SJSA1 (cell line): ENCODE measurements around the gene PHLDB3. TPM values are rescaled to one million over a fixed set of nuclear protein-coding genes. Genes with fewer than 3 reads are reported as not detected.

Experiments used
- DNase-seq, 2 experiments: peaks; one replicate each; pipeline ENCODE4 v3.0.0-alpha.2; 2015 to 2020; ENCODE audit warnings: low spot score in 2 of 2, low read depth in 1 of 2
- H3K27ac ChIP-seq: fragments of 250-450 bp; sonication (Bioruptor Pico); 2 replicates; pipeline ENCODE4 v1.5.1; 2020; ENCODE audit warnings: mild to moderate bottlenecking, moderate library complexity
- H3K27me3 ChIP-seq: fragments of 250-450 bp; sonication (Bioruptor Pico); replicated peaks from 2 replicates; pipeline ENCODE4 v1.5.1; 2020; ENCODE audit warnings: mild to moderate bottlenecking, moderate library complexity
- H3K36me3 ChIP-seq: fragments of 250-450 bp; sonication (Bioruptor Pico); 2 replicates; pipeline ENCODE4 v1.5.1; 2020; ENCODE audit warnings: mild to moderate bottlenecking
- H3K4me1 ChIP-seq: fragments of 250-450 bp; sonication (Bioruptor Pico); replicated peaks from 2 replicates; pipeline ENCODE4 v1.6.1; 2021; ENCODE audit warnings: mild to moderate bottlenecking
- H3K4me3 ChIP-seq: fragments of 250-450 bp; sonication (Bioruptor Pico); 2 replicates; pipeline ENCODE4 v1.5.1; 2020; ENCODE audit warnings: mild to moderate bottlenecking
- H3K9me3 ChIP-seq: fragments of 250-450 bp; sonication (Bioruptor Pico); replicated peaks from 2 replicates; pipeline ENCODE4 v1.5.1; 2020; ENCODE audit warnings: mild to moderate bottlenecking
- total RNA-seq: library from RNA; depleted of rRNA; stranded (reverse); fragments of >200 nt; shearing (Covaris generic); gene quantifications from 2 replicates; pipeline ENCODE4 v1.2.3, GENCODE V29; 2014; rRNA removed

The PHLDB3 gene
- total RNA-seq, 1 experiment from 2014 or later, result 15.1 TPM

GRCh38 chr19:43433358-43433673, 71.2 kb downstream of the PHLDB3 start:
- no peaks in the 10 kb centered on the region for H3K27me3 ChIP-seq
- no peaks in the 10 kb centered on the region for H3K9me3 ChIP-seq
- H3K4me3 ChIP-seq, result no peak overlapping the region
- no peak overlapping the region for H3K27ac ChIP-seq
- H3K36me3 ChIP-seq, result no peaks in the 10 kb centered on the region
- peaks cover 17% of the 10 kb centered on the region for H3K4me1 ChIP-seq
- no peak for DNase-seq

- Histone ChIP-seq H3K27me3 (no peaks in the 10 kb centered on the region), H3K9me3 (no peaks in the 10 kb centered on the region), H3K36me3 (no peaks in the 10 kb centered on the region), H3K4me3 (no peak overlapping the region), H3K27ac (no peak overlapping the region), H3K4me1 (peaks cover 16% of the 10 kb centered on the region)
- DNase-seq, result no peak
Measured at GRCh38 chr19:43430976-43431375, 73.6 kb downstream of the PHLDB3 start.

GRCh38 chr19:43430142-43430710, 74.3 kb downstream of the PHLDB3 start:
- no peaks in the 10 kb centered on the region for H3K9me3 ChIP-seq
- peaks cover 18% of the 10 kb centered on the region for H3K4me1 ChIP-seq
- DNase-seq, result peak in 1 of 2 experiments; percentile 24
- no peaks in the 10 kb centered on the region for H3K27me3 ChIP-seq
- H3K4me3 ChIP-seq, result no peak overlapping the region
- no peak overlapping the region for H3K27ac ChIP-seq
- no peaks in the 10 kb centered on the region for H3K36me3 ChIP-seq

- H3K9me3 ChIP-seq, result no peaks in the 10 kb centered on the region
- no peaks in the 10 kb centered on the region for H3K36me3 ChIP-seq
- no peak overlapping the region for H3K4me3 ChIP-seq
- no peak for DNase-seq
- H3K4me1 ChIP-seq, result peaks cover 18% of the 10 kb centered on the region
- no peaks in the 10 kb centered on the region for H3K27me3 ChIP-seq
- no peak overlapping the region for H3K27ac ChIP-seq
Measured at GRCh38 chr19:43429395-43429794, 75.2 kb downstream of the PHLDB3 start.

- peak in 1 of 2 experiments; percentile 17 for DNase-seq
- Histone ChIP-seq H3K4me1 (peaks cover 8% of the 10 kb centered on the region), H3K27me3 (no peaks in the 10 kb centered on the region), H3K9me3 (no peaks in the 10 kb centered on the region), H3K4me3 (no peak overlapping the region), H3K27ac (no peak overlapping the region), H3K36me3 (no peaks in the 10 kb centered on the region)
Measured at GRCh38 chr19:43425567-43426392, 78.8 kb downstream of the PHLDB3 start.

Other genes starting within 250 kb of the PHLDB3 start
- 0.13 TPM in 1 of 2 replicates, not detected in the other for gene PSG9, start 235.2 kb downstream of the PHLDB3 start, total RNA-seq
- 0.05 TPM in 1 of 2 replicates, not detected in the other for gene CD177, start 151.1 kb downstream of the PHLDB3 start, total RNA-seq
- gene TEX101, start 89.9 kb downstream of the PHLDB3 start, total RNA-seq, result not detected in 2 replicates
- gene LYPD3, start 39.1 kb downstream of the PHLDB3 start, total RNA-seq, result 0.13 TPM in 1 of 2 replicates, not detected in the other
- 23.7 and 30.5 TPM in 2 replicates for gene ETHE1, start 22.5 kb upstream of the PHLDB3 start, total RNA-seq
- 0.09 and 0.42 TPM in 2 replicates for gene ZNF575, start 28.4 kb upstream of the PHLDB3 start, total RNA-seq
- gene XRCC1, start 70.8 kb upstream of the PHLDB3 start, total RNA-seq, result 48.6 and 59.8 TPM in 2 replicates
- gene PINLYP, start 71.1 kb upstream of the PHLDB3 start, total RNA-seq, result 1.3 TPM in 1 of 2 replicates, not detected in the other
- 35.1 and 36.2 TPM in 2 replicates for gene IRGQ, start 91.4 kb upstream of the PHLDB3 start, total RNA-seq
- 8.8 and 12.6 TPM in 2 replicates for gene ZNF576, start 91.8 kb upstream of the PHLDB3 start, total RNA-seq
- not detected in 2 replicates for gene SRRM5, start 107.3 kb upstream of the PHLDB3 start, total RNA-seq
- 64.1 and 96.9 TPM in 2 replicates for gene ZNF428, start 114.9 kb upstream of the PHLDB3 start, total RNA-seq
- 0.06 TPM in 1 of 2 replicates, not detected in the other for gene CADM4, start 135.1 kb upstream of the PHLDB3 start, total RNA-seq
- gene PLAUR, start 165.4 kb upstream of the PHLDB3 start, total RNA-seq, result 25.7 and 26.5 TPM in 2 replicates
- not detected in 2 replicates for gene IRGC, start 211.3 kb upstream of the PHLDB3 start, total RNA-seq